H4 (cell line): Measurements from ENCODE around the gene LAMB1. TPM values are rescaled to one million over a fixed set of nuclear protein-coding genes. Genes with fewer than 3 reads are reported as not detected.
"Not testable (repeated sequence)": the region's sequence is repeated elsewhere in the genome, so short reads cannot be mapped to it uniquely, and the experiment has no call there.

Experiments used
- DNase-seq: peaks from one replicate; pipeline ENCODE4 v3.0.0-alpha.2; 2015; ENCODE audit warnings: low spot score
- total RNA-seq: library from RNA; depleted of rRNA; stranded (reverse); fragments of >200 nt; shearing (Covaris generic); gene quantifications from 2 replicates; pipeline ENCODE4 v1.2.3, GENCODE V29; 2014; rRNA removed

LAMB1 gene
- total RNA-seq: 128 and 140 TPM in 2 replicates

- peak; percentile 85 for DNase-seq
Measured at GRCh38 chr7:108002726-108003598, at the start of gene LAMB1. Gene LAMB1 (minus strand): TSS chr7:108003161. CDS start chr7:108002885, 276 bp downstream.

- DNase-seq: no peak
Measured at GRCh38 chr7:108051454-108051853, 48.5 kb upstream of the LAMB1 start.

- DNase-seq: no peak
Measured at GRCh38 chr7:108049962-108050361, 47.0 kb upstream of the LAMB1 start.

GRCh38 chr7:108048422-108048821 lies 45.5 kb upstream of the LAMB1 start:
- no peak for DNase-seq

DNA sequence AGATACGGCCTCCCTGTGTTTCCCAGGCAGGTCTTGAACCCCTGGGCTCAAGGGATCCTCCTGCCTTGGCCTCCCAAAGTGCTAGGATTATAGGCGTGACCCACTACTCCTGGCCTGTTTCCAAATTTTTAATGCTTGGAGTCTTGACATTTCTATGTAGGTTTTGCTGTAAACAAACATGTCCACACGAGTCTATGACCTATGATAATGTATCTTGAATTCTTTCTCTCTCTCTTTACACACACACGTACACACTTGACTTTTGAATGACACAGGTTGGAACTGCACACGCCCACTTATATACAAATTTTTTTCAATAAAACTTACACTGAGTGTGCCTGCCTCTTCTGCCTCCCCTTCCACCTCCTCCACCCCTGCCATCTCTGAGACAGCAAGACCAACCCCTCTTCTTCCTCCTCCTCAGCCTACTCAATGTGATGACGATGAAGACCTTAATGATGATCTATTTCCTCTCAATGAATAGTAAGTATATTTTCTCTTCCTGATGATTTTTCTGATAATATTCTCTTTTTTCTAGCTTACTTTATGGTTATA lies 44.1 kb upstream of the LAMB1 start:
- DNase-seq: no peak

DNA sequence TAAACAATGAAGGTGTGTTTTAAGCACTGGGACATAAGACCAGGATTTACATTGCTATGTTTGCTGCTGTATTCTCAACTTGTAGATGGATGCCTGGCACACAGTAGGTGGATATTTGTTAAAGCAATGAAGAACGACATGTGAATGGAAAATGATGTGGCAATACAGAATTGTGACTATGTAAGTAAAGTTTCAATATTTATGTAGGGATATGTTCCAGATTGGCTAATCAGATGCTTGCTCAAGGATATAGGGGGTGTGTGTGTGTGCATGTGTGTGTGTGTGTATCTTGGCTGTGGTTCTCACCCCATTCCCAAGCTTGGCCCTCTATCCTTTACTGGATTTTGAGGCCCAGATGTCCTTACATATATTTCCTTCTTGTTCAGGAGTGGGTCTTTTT lies 42.7 kb upstream of the LAMB1 start:
- DNase-seq: no peak

DNA sequence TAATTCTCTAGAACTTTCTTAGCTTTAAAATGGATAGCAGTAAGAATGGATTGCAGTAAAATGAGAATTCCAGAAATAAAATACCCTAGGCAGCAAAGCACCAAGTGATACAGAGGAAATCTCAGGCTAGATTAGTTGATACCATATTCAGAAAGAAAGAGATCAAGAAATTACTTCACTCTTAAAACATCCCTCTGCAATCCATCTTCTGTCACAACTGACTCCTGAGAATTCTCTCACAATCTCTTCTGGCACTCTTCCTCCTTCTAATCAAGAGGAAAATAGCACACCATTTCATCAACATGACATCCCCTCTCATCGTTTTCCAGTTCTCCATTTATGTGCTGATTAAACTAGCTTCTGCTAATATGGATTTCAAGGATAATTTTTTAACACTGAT lies 42.2 kb upstream of the LAMB1 start:
- no peak for DNase-seq

DNA sequence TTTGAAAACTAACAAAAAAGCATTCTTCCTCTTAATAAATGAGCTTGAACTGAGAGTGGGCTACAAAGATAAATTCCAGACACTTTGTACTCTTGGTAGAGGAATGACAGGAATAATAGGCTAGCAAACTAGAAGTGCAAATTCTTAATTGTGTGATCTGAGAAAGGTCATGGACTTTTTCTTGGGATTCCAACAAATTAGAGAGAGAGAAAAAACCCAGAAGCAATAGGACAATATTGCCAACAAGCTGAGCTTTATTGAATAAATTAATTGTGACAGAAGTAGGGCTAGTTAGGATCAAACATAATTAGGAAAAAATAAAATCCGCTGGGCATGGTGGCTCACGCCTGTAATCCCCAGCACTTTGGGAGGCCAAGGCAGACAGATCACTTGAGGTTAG lies 41.4 kb upstream of the LAMB1 start:
- no peak for DNase-seq

GRCh38 chr7:108038986-108039385 lies 36.0 kb upstream of the LAMB1 start:
- DNase-seq: no peak

- no peak for DNase-seq
Measured at GRCh38 chr7:108037741-108038140, 34.8 kb upstream of the LAMB1 start.

DNA sequence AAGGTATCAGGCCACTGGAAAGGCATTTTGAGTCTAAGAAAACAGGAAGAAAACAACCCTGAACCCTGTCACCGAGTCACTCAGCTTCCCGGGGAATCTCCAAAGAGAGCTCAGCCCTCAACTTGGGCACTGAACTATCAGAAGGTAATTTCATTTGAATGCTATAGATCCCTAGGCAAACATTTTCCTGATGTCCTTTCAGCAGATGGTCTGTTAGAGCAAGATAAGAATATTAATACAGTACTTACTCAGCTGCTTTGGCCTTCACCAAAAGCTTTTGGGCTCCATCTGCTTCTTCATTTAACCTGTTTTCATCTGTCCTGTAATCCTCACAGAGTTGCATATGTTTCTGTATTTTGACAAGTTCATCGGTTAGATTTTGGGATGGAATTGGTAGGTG lies 34.2 kb upstream of the LAMB1 start:
- DNase-seq: no peak

DNA sequence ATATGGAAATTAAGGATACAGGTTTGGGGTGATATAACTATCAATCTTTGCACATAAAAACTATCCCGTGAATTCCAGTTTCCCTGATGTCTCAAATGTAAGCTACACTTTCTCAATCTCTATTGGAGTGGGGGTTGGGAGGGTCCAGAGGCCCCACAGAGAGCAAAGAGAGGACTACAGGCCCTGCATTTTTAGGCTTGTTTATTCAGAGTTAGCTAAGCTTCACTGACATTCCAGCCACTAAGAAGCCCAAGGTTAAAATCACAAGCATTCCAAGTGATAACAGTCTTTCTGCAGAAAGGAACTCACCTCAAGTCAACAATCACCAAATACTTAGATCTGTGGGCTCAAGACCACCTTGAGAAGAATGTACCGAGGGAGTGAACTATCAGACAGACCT lies 31.6 kb upstream of the LAMB1 start:
- DNase-seq: no peak

- no peak for DNase-seq
Measured at GRCh38 chr7:108033776-108034497, 31.0 kb upstream of the LAMB1 start.

- not testable (repeated sequence) for DNase-seq
Measured at GRCh38 chr7:108033309-108033708, 30.3 kb upstream of the LAMB1 start.

- no peak for DNase-seq
Measured at GRCh38 chr7:108030516-108030915, 27.6 kb upstream of the LAMB1 start.

DNA sequence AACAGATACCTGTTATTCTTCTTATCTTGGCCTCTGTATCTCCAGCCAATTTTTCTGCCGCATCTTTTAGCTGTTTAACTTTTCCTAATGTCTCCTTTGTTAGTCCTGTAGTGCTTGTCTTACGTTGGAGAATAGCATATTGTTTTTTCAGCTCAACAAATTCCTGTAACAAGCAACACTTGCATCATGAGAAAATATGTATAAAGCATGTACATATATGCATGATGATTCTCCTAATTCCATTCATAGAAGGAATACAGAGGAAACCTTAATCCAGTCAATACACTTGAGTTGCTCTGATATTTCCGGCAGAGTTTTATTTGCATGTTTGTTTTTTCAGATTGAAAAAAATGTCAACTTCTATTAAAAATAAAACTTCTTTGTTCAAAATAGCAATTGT lies 26.1 kb upstream of the LAMB1 start:
- DNase-seq: no peak

DNA sequence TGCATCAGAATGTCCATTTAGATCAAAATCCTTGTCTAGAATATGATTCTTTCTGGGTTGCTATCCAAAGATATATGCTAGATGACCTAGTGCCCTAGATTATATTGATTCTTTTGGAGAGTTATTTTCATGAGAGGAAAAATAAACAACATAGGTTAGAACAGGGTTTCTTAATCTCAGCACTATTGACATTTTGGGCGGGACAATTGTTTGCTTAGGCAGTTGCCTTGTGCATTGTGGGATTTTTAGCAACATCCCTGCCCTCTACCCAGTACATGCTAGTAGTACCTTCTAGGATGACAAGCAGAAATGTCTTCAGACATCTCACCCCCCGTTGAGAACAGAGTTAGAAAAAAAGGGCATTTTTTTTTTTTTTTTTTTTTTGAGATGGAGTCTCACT lies 25.1 kb upstream of the LAMB1 start:
- DNase-seq: no peak

- DNase-seq: no peak
Measured at GRCh38 chr7:108027239-108027638, 24.3 kb upstream of the LAMB1 start.

DNA sequence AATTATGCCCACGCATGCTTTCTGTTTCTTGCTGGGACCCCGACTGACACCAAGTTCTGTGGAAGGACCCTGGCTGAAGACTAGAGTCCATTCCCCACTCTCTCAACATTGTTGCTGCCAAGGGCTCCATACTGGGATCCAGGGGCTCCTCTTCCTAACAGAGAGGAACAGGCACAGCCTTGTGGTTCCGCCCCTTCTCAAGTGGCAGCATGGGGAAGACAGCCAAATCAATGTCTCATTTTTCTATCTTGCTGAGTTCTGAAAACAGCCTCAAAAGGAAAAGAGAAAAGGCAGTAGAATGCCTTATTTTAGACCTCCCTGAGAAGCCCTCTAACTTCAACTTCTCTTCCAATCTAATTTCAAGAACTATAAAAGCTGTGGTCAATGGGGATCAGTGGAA lies 23.7 kb upstream of the LAMB1 start:
- no peak for DNase-seq

DNA sequence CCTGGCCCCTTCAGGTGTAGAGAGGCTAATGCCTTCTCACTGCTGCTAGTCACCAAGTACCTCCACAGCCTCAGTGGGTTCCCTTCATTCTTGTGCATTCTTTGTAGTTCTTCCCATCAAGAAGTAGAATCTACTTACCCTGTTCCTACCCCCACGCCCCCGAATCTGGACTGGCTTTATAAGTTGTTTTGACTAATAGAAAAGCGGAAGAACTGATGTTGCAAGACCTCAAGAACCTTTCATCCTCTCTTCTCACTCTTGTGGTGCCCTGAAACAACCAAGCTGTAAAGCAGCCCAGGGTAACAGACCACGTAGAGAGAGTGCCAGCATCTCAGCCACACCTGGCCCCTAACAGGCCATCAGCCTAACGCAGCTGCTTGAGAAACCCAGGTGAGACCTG lies 23.2 kb upstream of the LAMB1 start:
- no peak for DNase-seq

DNA sequence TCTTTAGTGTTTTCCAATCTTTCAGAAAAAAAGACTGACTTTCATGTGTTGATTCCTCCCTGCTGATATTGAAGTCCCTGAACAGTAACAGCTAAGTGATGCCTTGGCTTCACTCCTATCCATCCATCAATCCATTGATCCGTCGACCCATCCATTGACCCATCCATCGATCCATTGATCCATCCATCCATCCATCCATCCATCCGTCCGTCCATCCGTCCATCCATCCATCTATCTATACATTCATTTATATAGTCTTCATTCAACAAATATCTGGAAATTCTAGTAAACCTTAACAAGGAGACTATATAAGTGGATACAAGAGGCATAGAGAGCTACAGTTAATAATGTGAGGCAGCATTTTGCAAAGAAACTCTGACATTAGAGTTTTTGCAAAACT lies 21.6 kb upstream of the LAMB1 start:
- no peak for DNase-seq

DNA sequence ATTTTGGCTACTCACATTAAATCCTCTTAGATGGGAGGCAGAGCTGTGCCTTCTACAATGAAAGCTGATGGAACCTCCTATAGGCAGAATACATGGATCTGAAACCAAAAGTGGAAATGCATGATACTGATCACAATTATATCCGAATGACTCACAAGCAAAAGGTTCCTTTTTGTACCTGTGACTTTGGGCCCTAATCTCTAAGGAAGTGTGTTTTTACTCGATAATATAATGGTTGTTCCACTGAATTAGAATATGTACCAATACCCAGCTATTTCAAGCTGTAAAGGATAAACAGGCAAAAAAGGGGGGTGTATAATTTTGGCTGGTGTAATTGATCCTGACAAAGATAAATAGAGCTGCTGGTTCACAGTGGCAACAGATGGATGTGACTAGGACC lies 17.6 kb upstream of the LAMB1 start:
- no peak for DNase-seq

- no peak for DNase-seq
Measured at GRCh38 chr7:108018668-108019067, 15.7 kb upstream of the LAMB1 start.
